Measurements from ENCODE around the gene MID1. TPM values are rescaled to one million over a fixed set of nuclear protein-coding genes. Genes with fewer than 3 reads are reported as not detected.

MID1 gene
- total RNA-seq, 1 donor from 2014 or later: 32.5 TPM

DNA sequence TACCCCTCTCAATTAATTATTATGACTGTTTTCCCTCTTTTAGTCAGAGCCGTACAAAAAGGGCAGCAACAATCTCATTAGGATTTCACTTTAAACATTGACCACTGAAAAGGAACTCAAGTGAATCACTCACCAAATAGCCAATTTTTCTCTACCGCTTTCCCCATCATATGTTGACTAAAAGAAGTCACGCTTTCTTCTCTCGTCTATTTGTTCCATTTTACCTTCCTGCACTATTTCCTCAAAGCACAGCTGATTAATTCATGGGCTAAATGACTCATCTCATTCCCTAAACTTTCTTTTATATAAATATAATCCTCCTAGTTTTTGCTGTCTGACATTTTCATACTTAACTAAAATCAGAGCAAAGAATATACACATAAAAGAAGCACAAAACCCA, 8.2 kb downstream of the MID1 start:
- Mint-ChIP-seq H3K9me3 (ENCODE audit: low read depth) (peaks cover 16% of the 10 kb centered on the region), H3K4me3 (ENCODE audit: low read depth) (no peak overlapping the region), H3K27ac (no peak overlapping the region), H3K4me1 (ENCODE audit: low read depth) (peaks cover 26% of the 10 kb centered on the region), H3K36me3 (ENCODE audit: insufficient read depth) (peaks cover 1% of the 10 kb centered on the region), H3K27me3 (no peaks in the 10 kb centered on the region)
- no peak for DNase-seq (ENCODE audit: low spot score, unreplicated experiment)
- TF ChIP-seq, protein P1, sequence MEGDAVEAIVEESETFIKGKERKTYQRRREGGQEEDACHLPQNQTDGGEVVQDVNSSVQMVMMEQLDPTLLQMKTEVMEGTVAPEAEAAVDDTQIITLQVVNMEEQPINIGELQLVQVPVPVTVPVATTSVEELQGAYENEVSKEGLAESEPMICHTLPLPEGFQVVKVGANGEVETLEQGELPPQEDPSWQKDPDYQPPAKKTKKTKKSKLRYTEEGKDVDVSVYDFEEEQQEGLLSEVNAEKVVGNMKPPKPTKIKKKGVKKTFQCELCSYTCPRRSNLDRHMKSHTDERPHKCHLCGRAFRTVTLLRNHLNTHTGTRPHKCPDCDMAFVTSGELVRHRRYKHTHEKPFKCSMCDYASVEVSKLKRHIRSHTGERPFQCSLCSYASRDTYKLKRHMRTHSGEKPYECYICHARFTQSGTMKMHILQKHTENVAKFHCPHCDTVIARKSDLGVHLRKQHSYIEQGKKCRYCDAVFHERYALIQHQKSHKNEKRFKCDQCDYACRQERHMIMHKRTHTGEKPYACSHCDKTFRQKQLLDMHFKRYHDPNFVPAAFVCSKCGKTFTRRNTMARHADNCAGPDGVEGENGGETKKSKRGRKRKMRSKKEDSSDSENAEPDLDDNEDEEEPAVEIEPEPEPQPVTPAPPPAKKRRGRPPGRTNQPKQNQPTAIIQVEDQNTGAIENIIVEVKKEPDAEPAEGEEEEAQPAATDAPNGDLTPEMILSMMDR (IDR thresholded peaks at IDR 0.05; ENCODE audit: unreplicated experiment): no peak

DNA sequence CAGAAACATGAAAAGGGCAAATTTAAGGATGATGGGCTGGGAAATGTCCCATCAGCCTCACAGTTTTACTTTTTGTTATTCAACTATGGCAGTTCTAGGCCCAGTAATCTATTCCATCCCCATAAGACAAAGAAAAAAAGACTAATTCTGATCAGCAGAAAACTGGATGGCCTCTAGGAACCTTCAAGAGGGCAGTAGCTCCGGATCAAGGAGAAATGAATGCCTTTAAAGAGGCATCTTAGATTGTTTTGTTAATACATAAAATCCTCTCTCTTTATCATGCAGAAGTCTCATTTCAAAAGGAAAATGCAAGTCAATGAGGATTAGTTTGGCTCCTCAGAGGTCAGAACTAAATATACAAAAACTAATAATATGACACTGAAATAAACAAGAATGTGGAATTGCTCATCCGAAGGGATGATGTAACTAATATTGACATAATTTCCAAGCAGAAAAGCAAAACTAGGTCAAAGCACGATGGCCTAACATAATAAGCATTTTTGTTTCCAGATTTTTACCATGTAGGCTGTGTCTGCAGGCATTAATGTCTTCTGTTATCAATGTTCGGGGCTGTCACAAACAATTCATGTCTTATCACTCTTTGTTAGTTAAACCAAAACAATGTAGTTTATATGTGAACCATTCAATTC, 8.8 kb downstream of the MID1 start:
- H3K27me3 Mint-ChIP-seq: no peaks in the 10 kb centered on the region
- DNase-seq (ENCODE audit: low spot score, unreplicated experiment): no peak
- H3K27ac Mint-ChIP-seq: no peak overlapping the region

DNA sequence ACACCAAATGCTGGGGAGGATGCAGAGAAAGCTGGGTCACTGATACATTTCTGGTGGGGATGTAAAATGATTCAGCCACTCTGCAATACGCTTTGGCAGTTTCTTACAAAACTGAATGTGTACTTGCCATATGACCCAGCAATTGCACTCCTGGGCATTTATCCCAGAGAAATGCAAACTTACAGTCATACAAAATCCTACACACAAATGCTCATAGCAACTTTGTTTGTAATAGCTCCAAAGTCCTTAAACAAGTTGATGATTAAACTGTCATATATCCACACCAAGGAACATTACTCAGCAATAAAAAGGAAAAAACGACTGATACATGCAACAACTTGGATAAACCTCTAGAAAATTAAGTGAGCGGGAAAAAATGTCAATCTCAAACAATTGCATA, 12.3 kb downstream of the MID1 start:
- H3K27ac Mint-ChIP-seq: no peak overlapping the region
- H3K4me3 Mint-ChIP-seq (ENCODE audit: low read depth): no peak overlapping the region
- H3K9me3 Mint-ChIP-seq (ENCODE audit: low read depth): peaks cover 18% of the 10 kb centered on the region

More for the DNA sequence above, 8.8 kb downstream of the MID1 start:
- H3K4me3 Mint-ChIP-seq (ENCODE audit: low read depth): no peak overlapping the region
- peaks cover 23% of the 10 kb centered on the region for H3K4me1 Mint-ChIP-seq (ENCODE audit: low read depth)
- peaks cover 1% of the 10 kb centered on the region for H3K36me3 Mint-ChIP-seq (ENCODE audit: insufficient read depth)
- H3K9me3 Mint-ChIP-seq (ENCODE audit: low read depth): peaks cover 17% of the 10 kb centered on the region
- TF ChIP-seq, protein P1 (IDR thresholded peaks at IDR 0.05; ENCODE audit: unreplicated experiment): no peak

DNA sequence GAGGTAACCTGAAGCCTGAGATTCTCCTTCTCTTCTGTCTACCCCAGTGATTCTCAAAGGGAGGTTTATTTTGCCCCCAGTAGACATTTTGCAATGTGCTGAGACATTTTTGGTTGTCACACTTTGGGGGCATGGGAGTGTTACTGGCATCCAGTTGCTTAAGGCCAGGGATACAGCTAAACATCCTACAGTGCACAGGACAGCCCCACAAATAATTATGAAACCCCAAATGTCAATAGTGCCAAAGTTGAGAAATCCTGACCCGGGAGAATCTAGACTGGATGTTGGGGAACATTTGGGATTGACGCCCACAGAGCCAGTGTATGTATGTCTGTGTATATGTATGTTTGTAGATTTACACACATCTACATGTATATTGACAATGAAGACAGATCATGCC, 13.2 kb downstream of the MID1 start:
- TF ChIP-seq, protein P1 (IDR thresholded peaks at IDR 0.05; ENCODE audit: unreplicated experiment): no peak
- Mint-ChIP-seq H3K4me1 (ENCODE audit: low read depth) (peaks cover 13% of the 10 kb centered on the region), H3K9me3 (ENCODE audit: low read depth) (peaks cover 23% of the 10 kb centered on the region), H3K36me3 (ENCODE audit: insufficient read depth) (peaks cover 1% of the 10 kb centered on the region), H3K27ac (no peak overlapping the region), H3K27me3 (no peaks in the 10 kb centered on the region), H3K4me3 (ENCODE audit: low read depth) (no peak overlapping the region)
- DNase-seq (ENCODE audit: low spot score, unreplicated experiment): no peak

More for the DNA sequence above, 12.3 kb downstream of the MID1 start:
- Mint-ChIP-seq H3K36me3 (ENCODE audit: insufficient read depth) (peaks cover 1% of the 10 kb centered on the region), H3K27me3 (no peaks in the 10 kb centered on the region), H3K4me1 (ENCODE audit: low read depth) (peaks cover 12% of the 10 kb centered on the region)
- no peak for DNase-seq (ENCODE audit: low spot score, unreplicated experiment)
- TF ChIP-seq, protein P1 (IDR thresholded peaks at IDR 0.05; ENCODE audit: unreplicated experiment): no peak

DNA sequence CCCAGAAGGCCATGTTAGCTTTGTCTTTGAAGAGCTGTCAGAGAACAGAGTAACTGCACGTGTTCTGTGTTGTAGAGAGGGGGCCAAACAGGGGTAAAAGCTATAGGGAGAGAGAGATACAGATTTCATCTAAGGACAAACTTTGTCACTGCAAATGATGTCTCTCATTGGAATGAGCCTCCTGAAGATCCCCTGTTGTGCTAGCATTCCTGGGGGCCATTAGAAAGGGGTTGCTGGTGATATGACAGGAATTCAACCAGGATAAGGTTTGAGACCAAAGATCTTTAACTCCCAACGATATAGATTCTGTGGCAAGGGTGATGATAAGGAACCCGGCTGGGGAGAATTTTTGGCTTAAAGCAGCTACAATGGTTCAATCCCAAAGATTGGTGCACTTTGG, 16.8 kb downstream of the MID1 start:
- Mint-ChIP-seq H3K4me3 (ENCODE audit: low read depth) (no peak overlapping the region), H3K27me3 (no peaks in the 10 kb centered on the region), H3K27ac (no peak overlapping the region), H3K9me3 (ENCODE audit: low read depth) (peaks cover 22% of the 10 kb centered on the region), H3K4me1 (ENCODE audit: low read depth) (peaks cover 4% of the 10 kb centered on the region), H3K36me3 (ENCODE audit: insufficient read depth) (no peaks in the 10 kb centered on the region)
- TF ChIP-seq, protein P1 (IDR thresholded peaks at IDR 0.05; ENCODE audit: unreplicated experiment): no peak
- no peak for DNase-seq (ENCODE audit: low spot score, unreplicated experiment)
